HG03378 (cell line): ENCODE data around the gene VWA2.

ENCODE experiments used
- ATAC-seq: cut with Tn5 transposase; IDR thresholded peaks from one replicate; pipeline ENCODE4 v1.9.1; 2021; ENCODE audit warnings: mild to moderate bottlenecking, moderate library complexity; ENCODE audit not compliant: unreplicated experiment

Gene VWA2, protein sequence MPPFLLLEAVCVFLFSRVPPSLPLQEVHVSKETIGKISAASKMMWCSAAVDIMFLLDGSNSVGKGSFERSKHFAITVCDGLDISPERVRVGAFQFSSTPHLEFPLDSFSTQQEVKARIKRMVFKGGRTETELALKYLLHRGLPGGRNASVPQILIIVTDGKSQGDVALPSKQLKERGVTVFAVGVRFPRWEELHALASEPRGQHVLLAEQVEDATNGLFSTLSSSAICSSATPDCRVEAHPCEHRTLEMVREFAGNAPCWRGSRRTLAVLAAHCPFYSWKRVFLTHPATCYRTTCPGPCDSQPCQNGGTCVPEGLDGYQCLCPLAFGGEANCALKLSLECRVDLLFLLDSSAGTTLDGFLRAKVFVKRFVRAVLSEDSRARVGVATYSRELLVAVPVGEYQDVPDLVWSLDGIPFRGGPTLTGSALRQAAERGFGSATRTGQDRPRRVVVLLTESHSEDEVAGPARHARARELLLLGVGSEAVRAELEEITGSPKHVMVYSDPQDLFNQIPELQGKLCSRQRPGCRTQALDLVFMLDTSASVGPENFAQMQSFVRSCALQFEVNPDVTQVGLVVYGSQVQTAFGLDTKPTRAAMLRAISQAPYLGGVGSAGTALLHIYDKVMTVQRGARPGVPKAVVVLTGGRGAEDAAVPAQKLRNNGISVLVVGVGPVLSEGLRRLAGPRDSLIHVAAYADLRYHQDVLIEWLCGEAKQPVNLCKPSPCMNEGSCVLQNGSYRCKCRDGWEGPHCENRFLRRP

DNA sequence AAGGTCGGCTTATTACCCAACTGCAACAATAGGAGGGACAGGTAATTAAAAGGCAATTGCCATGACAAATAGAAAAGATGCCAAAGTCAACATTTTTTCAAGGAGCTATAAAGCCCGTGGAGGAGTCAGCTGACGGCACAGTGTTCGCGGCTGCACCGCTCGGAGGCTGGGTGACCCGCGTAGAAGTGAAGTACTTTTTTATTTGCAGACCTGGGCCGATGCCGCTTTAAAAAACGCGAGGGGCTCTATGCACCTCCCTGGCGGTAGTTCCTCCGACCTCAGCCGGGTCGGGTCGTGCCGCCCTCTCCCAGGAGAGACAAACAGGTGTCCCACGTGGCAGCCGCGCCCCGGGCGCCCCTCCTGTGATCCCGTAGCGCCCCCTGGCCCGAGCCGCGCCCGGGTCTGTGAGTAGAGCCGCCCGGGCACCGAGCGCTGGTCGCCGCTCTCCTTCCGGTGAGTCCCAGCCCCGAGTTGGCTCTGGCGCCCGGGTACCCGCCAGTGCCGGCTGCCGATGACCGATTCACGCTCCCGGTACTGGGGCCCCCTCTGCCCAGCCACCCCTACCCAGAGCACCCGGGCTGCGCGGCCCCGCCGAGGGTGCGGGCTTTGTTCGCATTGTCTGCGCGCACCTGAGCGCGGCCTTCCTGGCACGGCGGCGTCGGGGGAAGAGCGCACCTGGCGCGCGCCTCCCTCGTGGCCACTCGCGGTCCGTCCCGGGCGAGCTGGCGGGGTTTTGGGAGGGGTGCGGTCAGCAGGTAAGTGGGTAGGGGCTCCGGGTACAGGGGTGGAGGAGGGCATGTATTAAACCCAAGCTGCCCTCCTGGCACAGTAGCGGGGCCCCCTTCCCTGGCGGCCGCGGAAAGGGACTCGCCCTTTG lies at the start of gene VWA2:
Gene VWA2, plus strand, starts transcription at position 138 of the 877 bp plus-strand sequence. CDS start 9,460 bp downstream, outside the sequence.
- no peak for ATAC-seq

DNA sequence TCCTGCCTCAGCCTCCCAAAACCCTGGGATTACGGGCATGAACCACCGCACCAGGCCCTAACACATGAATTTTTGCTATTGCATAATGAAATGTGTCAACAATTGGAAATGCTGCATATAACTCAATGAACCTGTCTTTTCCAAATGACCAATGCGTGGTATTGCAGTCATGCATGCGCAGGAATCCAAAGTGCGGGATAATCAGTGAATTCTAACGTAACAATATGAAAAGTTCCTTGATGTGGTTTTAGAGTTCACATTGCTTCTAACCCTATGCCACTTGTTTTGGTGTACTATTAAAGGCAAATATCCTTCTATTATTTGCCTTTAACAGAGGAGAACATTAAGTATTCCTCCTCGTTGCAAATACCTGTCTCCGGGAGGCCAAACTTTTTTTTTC lies 49.4 kb upstream of the VWA2 start:
- no peak for ATAC-seq

DNA sequence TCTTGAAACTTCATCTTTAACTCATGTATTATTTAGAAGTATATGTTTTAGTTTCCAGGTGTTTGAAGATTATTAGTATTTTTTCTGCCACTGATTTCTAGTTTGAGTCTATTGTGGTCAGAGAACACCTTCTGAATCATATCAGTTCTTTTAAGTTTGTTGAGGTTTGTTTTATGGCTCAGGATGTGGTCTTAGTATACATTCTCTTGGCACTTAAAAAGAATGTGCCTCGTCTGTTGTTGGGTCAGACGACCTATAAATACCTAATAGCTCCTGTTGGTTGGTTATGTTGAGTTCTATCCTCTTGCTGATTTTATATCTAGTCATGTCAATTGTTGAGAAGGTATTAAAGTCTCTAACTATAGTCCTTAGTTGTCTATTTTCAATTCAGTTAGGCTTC lies 44.0 kb upstream of the VWA2 start:
- ATAC-seq = peak; percentile 96

DNA sequence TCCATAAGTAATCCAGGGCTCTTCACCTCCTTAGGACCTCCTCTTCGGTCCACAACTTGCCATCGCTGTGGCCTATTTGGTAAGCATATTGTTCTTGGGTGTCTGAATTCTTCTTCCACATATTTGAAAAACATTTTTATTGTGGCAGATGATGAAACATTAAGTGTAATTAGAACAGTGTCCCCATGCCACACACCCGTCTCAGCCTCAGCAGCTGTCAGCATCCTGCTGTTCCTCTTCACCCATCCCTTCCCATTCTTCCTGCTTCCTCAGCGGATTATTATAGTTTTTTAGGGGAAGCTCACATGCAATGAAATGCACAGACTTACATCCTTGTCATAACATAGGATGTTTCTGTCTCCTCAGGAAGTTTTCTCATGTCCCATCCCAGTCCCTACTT lies 39.8 kb upstream of the VWA2 start:
- no peak for ATAC-seq

DNA sequence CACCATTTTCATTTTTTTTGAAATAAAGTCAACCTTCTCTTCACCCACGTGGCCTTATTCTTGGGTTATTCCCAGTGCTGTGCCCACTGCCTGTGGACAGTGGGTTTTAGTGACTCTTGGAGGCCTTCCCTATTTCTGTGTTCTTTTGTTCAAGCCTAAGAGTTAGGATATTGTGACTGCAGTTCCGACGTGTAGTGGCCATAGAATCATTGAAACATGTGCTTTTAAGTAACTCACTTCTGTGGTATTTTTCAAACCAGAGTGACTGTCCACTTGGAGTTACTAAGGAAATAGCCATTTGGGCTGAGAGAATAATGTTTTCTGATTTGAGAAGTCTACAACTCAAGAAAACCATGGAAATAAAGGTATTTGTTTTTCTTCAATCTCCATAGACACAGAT lies 36.2 kb upstream of the VWA2 start:
- no peak for ATAC-seq

DNA sequence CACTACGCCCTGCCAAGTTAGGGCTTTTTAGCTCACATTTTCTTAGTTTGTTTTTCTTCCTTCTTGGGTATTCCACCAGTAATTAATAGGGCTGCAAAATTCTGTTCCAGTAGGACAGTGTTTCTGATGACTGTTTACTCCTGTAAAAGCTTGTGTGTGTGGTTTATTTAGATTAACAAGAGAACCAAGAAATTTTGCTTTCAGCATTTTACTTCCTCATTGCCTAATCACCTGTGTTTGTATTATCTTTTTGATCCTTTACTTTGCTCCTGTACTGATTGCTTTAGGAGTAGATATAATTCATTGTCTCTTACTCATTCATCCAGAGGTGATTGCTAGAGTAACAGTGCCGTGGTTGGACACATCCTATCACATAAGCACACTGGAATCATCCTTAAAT lies 32.2 kb upstream of the VWA2 start:
- no peak for ATAC-seq

DNA sequence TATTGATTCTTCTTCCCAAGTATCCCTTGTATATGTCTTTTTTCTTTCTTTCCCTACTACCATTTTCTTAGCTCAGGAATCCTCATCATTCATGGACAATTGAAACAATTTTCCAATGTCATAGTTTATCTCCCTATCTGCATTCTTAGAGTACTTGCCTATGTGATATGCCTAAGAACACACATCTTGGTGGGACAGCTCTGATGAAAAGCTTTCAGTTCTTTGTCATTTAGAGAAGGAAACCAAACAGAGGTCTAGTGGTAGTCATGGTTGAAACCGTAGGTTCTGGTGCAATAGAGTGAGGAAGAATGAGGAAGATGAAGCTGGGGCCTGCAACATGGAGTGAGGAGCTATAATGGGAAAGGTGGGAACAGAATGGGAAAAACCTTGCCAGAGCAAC lies 31.7 kb upstream of the VWA2 start:
- no peak for ATAC-seq

DNA sequence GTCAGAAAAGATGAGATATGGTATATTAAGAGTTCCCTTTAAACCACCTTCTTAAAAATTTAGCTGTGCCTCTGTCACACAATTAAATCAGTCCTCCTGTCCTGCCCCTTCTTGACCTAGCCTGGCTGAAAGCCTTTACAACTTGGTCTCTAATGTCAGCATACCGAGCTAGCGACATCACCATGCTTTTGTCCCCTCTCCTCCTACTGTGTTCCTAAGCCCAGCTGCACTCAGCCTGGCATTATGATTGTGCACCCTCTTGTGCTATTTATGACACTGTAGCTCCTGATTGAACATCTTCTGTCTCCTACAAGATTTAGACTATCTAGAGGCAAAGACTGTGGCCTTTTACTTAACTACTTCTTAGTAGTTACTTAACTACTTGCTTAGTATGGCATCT lies 30.7 kb upstream of the VWA2 start:
- ATAC-seq = no peak

DNA sequence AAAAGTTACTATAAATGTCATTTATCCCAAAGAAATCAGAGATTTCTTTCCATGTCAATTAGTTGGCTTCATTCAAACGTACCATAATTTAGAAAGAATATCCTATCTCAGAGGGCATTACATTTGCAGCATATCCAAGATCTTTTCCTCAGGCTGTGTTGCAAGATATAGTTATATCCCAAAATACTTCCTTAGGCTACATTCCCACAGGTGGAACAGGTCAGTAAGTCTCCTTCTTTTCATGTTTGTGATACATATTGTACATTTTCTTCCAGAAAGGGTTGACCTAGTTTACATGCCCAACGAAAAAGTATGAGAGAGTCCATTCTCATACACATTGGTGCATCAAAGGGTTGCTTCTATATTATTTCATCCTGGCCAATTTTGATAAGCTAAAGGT lies 26.9 kb upstream of the VWA2 start:
- no peak for ATAC-seq

DNA sequence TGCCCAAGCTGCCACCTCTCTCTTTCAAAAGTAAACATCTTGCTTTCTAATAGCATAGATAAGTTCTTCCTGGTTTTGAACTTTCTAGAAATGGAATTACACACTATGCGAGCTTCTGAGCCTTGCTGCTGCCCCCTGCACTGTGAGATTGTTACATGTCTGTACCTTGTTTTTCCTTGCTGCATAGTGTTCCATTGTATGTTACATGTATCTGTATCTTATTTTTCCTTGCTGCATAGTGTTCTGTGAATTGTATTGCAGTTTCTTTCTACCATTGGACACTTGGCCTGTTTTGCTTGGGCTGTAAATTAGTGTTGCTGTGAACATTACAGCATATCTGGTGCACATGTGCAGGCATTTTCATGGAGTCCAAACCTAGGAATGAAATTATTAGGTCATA lies 24.0 kb upstream of the VWA2 start:
- ATAC-seq = no peak

DNA sequence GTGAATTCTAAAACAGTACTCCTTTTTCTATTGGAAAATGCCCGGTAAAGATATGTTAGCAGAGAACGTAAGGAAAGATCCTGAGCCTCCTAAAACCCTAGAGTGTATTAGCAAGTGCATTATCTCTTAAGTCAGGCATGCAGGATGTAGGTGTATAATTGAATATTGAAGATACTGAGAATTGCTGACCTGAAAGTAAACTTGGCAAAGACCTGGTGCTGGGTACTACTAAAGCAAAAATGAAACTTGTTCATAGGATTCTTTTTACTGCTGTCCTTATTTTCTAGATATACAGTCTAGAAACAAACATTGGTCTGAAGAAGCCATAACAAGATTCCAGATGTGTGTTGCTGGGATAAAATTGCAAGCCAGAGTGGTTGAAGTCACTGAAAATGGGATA lies 18.8 kb upstream of the VWA2 start:
- no peak for ATAC-seq

DNA sequence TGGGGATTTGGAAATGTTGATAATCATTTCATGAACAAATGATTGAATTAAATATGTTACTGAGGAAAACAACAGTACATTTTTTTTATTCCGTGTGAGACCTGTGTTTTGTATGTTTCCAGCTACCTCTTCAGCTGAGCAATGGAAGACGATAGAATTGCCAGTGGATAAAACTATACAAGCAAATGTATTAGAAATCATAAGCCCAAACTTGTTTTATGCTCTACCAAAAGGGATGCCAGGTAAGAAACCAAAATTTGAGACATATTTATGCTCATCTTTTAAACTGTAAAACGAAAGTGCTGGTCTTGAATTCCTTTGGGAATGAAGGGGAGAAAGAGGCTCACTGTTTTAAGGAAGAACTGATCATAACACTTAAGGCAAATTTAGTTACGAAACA lies 17.8 kb upstream of the VWA2 start:
- no peak for ATAC-seq

DNA sequence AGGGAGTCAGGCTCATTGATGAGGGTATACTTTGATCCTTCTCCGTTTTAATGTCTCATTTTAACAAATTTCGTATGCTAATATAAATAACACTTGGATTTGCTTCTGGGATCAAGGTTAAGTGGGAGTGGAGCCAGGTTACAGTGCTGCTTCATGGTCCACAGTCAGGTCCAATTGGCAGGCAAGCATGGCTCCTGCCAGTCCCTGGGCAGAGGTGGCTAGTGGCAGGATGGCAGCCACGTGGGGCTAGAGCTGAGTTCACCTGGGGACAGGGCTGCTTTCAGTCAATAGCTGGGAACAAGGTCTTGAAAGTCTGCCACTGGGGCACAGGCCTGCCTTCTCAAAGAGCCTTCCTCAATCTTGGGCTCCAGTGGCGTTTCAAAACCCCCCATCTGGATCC lies 16.0 kb upstream of the VWA2 start:
- ATAC-seq = no peak

DNA sequence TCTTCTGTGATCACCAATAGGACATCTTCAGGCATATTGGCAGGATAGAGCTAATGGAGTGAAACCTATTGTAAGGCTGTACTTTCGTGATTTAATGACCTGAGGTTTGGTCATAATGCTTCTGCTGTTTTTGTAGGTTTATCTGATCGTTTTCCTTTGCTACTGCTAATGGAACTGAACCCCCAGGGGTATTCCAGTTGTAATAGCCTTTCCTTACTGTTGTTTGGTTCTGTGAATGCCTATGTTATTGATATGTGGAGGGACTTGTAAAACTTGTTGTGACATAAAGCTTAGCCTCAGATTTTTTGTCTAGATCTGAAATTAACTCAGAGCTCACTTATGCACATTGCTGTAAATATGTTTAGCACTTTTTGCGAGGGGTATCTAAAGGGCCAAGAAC lies 10.9 kb upstream of the VWA2 start:
- no peak for ATAC-seq

DNA sequence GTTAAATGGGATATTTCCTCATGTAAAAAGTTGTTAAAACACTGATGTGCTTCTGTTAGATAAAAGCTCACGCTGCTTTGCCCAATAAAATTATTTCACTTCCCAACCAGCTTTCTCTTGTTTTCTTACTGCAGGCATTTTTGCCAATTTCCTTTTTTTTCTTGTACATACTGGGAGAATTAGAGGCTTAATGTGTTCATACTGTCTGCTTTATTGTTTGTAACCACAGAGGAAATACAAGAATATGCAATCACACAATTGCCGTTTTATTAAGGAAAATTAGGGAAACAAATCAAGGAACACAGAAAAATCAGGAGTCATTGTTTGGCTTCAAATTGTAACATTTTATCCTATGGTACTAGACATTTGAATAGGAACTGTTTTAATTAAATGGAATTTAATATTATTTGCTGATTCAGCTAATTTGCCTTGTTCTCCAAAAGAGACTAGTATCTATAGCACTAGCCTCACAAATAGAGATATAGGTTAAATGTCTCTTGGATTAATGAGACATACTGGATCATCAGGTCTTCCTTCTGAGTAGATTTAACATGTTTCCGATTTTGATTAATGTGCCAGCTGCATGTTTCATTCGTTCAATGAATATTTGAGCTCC lies 6.4 kb upstream of the VWA2 start:
- no peak for ATAC-seq

DNA sequence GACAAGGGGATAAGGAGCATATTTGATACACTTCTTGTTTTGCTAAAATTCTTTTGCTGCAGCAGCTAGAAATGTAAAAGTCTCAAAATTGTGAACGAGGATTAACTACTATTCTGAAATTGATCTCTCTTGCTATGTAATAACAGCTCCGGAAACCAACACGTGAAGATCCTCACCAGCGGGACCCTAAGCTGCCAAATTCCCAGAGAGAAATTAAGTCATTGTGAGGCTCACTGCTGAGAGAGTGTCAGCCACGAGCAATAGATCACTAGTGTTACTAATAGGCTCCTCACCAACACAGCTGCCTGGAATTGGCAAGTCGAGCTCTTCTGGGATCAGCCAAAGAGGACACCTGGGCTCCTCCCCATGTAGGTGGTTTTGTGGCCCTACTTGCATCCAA lies 5.6 kb upstream of the VWA2 start:
- no peak for ATAC-seq

DNA sequence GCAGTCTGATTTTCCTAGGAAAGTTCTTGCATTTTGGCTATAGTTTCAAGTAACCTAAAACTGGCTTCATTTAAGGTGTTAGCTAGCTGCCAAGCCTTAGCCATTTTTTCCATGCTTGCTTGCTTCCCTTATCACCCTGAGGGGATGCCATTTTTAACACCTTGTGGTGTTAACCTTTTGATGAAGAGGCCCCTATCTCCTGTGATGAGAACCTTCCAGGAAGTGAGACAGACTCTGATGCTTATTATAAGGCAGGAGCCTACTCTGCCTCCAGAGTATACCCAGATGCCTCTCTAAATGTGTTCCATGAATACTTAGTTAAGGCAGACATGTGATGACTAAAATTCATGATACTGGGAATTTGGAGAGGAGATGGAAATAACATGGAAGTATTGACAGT lies 4.9 kb upstream of the VWA2 start:
- ATAC-seq = no peak

DNA sequence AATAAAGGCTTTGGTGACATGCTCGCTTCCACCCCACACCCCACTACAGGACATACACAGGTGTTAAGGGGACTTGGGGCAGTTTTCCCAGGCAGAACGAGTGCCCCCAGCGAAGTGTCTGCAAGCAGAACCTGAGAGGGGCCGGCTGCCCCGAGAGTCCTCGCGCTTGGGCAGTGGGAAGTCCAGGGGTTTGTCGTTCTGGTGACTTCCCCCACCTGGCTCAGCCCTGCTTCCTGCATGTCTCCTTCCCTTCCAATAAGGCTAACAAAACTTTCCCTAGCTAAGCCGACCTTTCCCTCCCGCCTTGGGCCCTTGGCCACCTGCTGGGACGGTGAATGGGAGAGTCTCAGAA lies 916 bp downstream of the VWA2 start:
- no peak for ATAC-seq

DNA sequence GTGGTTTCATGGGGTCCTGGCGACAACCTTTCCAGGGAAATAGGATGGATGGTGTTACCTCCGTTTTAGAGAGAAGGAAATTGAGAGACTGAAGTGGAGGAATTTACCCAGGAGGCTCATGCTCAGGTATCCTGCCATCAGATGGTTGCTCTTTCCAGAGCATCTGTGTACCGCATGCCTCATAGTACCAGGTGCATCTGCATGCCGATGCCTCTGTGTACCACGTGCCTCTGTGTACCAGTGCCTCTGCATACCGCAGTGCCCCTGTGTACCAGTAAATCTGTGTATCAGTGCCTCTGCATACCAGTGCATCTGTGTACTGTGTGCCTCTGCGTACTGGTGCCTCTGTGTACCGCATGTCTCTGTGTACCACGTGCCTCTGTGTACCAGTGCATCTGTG lies 3.2 kb downstream of the VWA2 start:
- no peak for ATAC-seq

DNA sequence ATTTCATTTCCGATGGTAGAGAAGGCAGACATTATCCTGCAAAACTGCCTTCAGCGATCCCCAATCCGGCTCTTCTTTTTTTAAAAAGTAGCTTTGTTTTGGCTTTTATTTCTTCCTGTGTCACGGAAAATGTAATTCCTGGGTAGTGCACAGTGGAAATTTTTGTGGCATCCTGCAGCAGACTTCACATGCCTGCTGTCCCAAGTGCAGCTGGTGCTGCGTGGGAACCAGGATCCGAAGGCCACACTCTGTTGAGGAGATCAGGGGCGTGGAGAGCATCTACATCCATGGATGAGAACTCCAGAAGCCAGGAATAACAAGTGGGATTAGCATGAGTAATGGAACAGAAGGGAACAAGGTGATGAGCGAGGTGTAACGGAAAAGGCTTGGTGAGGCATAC lies 4.6 kb downstream of the VWA2 start:
- no peak for ATAC-seq

DNA sequence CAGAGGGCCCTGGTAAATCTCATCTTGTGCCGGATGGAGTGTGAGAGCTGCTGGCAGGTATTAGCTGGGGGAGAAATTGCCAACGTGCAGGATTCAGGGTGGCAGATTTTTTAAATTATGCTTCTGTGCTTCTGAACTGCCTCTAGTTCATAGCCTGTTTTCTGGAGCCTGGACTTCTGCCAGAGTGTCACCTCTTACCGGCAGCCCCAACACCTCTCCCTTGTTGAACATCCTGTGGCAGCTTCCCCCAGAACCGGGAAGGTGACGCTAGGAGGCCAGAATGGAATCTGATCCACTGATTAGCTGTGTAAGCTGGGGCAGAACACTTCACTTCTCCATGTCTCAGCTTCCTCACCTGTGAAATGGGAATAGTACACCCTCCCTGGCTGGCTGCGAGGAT lies 5.1 kb downstream of the VWA2 start:
- no peak for ATAC-seq
